IPS-15b (cell line): Measurements from ENCODE around the gene WDR47.

ENCODE experiments used
- H3K27me3 ChIP-seq: one replicate; pipeline ENCODE4 v1.6.1; 2013; ENCODE audit warnings: low read length; ENCODE audit not compliant: control insufficient read depth, insufficient read depth
- H3K36me3 ChIP-seq: one replicate; pipeline ENCODE4 v1.6.1; 2013; ENCODE audit warnings: low read length; ENCODE audit not compliant: control insufficient read depth, insufficient read depth
- H3K4me1 ChIP-seq: one replicate; pipeline ENCODE4 v1.6.1; 2013; ENCODE audit warnings: mild to moderate bottlenecking, low read length; ENCODE audit not compliant: control insufficient read depth, insufficient read depth
- H3K4me3 ChIP-seq: one replicate; pipeline ENCODE4 v1.5.1; 2013; ENCODE audit warnings: low read depth, low read length
- H3K9ac ChIP-seq: one replicate; pipeline ENCODE4 v1.6.1; 2013; ENCODE audit warnings: low read depth, mild to moderate bottlenecking, low read length
- H3K9me3 ChIP-seq: one replicate; pipeline ENCODE4 v1.6.1; 2013; ENCODE audit warnings: mild to moderate bottlenecking, low read length; ENCODE audit not compliant: control insufficient read depth, insufficient read depth

WDR47 gene

DNA sequence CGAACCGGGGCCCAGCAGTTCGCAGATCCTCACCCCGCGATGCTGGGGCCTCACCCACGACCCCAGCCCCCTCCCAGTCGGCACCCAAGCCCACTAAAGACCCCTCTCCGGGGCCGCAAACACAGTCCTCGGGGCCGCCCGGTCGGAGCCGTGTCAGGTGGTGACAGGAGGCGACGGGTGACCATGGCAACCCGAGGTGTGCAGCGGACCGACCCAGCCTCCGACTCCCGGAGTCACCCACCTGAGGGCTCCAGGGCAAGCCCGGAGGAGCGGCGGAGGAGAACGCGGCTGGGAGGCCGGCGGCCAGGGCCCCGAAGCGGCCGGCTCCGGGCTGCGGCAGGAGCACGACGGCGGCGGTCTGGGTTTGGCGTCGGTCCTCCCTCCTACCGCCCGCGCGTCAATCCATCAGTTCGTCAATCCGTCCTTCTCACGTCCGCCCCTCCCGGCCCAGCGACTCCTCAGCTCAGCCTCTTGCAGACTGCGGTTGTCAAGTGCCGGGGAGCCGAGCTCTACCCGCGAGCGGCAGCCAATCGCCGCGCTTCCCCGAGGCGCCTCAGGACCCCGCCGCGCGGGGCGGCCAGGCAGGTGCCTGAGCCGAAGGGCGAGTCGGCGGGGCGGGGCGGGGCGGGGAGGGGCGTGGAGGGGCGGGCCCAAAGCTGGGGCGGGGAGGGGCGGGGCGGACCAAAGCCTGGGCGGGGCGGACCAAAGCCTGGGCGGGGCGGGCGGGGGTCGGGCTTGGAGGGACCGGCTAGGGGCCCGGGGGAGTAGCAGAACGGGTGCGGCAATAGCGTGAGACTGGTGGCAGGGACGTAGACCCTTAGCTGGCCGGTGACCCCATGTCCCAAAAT is at the start of gene WDR47:
TSS of gene WDR47 (minus strand) at position 482 of the 848 bp plus-strand sequence. CDS start 18,590 bp downstream, outside the sequence.
- no peaks in the 10 kb centered on the region for H3K27me3 ChIP-seq
- peaks cover 4% of the 10 kb centered on the region for H3K4me1 ChIP-seq
- peak within 1 kb of the TSS; percentile 81 for H3K4me3 ChIP-seq
- no peak within 1 kb of the TSS for H3K9ac ChIP-seq
- H3K36me3 ChIP-seq = no peaks in the 10 kb centered on the region
- no peaks in the 10 kb centered on the region for H3K9me3 ChIP-seq

GRCh38 chr1:109091078-109091838 is 49.4 kb upstream of the WDR47 start:
- Histone ChIP-seq H3K9me3 (no peaks in the 10 kb centered on the region), H3K4me3 (peak overlapping the region; percentile 77)

GRCh38 chr1:109090196-109091077 is 48.5 kb upstream of the WDR47 start, which contains the start of gene TMEM167B:
TSS of gene TMEM167B (plus strand) at chr1:109090764. CDS start at chr1:109090873, 109 bp downstream.
- Histone ChIP-seq H3K27me3 (no peaks in the 10 kb centered on the region), H3K9me3 (no peaks in the 10 kb centered on the region), H3K36me3 (peaks cover 4% of the 10 kb centered on the region), H3K4me1 (peaks cover 5% of the 10 kb centered on the region), H3K9ac (peak within 1 kb of the TSS; percentile 92), H3K4me3 (peak within 1 kb of the TSS; percentile 77)

More at GRCh38 chr1:109091078-109091838, 49.4 kb upstream of the WDR47 start:
- Histone ChIP-seq H3K36me3 (peaks cover 4% of the 10 kb centered on the region), H3K4me1 (peaks cover 5% of the 10 kb centered on the region), H3K9ac (peak overlapping the region; percentile 92), H3K27me3 (no peaks in the 10 kb centered on the region)

DNA sequence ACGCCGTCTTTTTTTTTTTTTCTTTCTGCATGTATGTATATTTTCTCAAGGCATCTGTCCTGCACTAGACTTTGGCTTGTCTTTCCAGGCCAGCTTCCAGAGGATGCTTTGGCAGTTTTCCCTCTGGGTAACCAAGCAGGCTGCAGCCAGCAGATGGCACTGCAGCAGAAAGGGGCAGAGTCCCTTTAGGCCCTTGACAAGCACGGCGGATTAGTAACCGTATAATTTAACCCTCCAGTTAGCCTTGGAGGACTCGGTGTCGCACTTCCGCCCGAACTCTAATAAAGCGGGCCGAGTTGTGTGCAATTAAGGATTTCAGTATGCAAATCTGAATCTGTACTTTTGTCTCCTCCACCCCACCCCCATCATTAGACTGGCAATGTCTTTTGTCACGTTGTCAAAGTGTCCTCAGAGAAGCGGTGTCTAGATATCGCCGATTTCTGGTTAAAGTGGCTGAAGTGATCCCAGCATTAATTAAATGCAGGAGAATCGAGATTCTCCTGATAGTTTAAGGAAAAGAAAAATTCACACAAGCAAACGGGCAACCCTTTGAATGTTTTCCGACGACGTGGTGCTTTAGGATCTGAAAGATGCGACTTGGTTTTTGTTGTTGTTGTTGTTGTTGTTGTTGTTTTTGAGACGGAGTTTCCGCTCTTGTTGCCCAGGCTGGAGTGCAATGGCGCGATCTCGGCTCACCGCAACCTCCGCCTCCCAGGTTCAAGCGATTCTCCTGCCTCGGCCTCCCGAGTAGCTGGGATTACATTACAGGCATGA is 47.5 kb upstream of the WDR47 start:
- Histone ChIP-seq H3K4me1 (peaks cover 5% of the 10 kb centered on the region), H3K9me3 (no peaks in the 10 kb centered on the region), H3K9ac (no peak overlapping the region), H3K36me3 (peaks cover 4% of the 10 kb centered on the region), H3K4me3 (peak overlapping the region; percentile 77), H3K27me3 (no peaks in the 10 kb centered on the region)

DNA sequence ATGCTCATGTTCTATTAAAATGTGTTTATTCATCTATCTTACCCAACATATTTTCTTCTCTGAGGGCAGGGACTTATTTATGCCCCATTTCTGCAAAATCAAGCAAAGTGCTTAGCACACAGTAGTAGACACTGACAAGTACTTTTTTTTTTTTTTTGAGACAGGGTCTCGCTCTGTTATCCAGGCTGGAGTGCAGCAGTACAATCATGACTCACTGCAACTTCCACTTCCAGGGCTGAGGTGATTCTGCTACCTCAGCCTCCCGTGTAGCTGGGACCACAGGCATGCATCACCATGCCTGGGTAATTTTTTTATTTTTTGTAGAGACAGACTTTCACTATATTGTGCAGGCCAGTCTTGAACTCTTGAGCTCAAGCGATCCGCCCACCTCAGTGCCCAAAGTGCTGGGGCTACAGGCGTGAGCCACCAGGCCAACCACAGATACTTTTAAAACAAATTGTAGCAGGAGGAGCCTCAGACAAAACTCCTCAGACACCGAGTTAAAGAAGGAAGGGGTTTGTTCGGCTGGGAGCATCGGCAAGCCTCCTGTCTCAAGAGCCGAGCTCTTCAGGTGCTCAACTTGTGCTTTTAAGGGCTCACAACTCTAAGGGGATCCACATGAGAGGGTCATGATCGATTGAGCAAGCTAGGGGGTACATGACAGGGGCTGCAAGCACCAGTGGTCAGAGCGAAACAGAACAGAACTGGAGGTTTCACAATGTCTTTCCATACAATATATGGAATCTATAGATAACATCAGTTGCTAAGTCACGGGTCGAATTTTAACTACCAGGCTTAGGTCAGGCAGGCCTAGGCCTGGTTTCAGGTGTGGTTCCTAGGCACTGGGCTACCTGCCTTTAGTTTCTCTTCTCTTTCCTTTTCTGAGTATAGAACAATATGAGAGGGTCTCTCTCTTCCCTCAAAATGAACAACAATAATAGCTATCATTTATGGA is 42.9 kb upstream of the WDR47 start:
- Histone ChIP-seq H3K36me3 (no peaks in the 10 kb centered on the region), H3K27me3 (no peaks in the 10 kb centered on the region), H3K4me1 (peaks cover 8% of the 10 kb centered on the region), H3K9me3 (no peaks in the 10 kb centered on the region), H3K9ac (no peak overlapping the region), H3K4me3 (no peak overlapping the region)

GRCh38 chr1:109083923-109084322 is 42.0 kb upstream of the WDR47 start:
- Histone ChIP-seq H3K4me3 (no peak overlapping the region), H3K4me1 (peaks cover 8% of the 10 kb centered on the region), H3K27me3 (no peaks in the 10 kb centered on the region), H3K36me3 (no peaks in the 10 kb centered on the region), H3K9ac (no peak overlapping the region), H3K9me3 (no peaks in the 10 kb centered on the region)

DNA sequence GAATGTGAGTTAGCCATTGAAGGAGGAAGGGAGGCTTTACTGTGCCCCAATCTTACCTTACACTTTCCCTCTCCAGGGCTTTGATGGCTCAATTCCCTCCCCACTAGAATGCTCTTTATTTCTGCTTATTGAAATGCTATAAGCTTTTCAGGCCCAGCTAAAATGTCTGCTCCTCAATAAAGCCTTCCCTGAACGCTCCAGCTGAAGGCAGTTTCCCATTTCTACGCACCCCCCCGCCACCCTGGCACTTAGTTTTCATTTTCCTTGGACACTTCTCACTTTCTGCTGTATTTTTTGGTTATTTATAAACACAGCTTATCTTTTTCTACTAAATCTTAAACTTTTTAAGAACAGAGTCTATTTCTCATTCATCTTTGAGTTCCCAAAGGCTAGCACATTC is 41.6 kb upstream of the WDR47 start:
- Histone ChIP-seq H3K9ac (no peak overlapping the region), H3K9me3 (no peaks in the 10 kb centered on the region), H3K4me1 (peaks cover 8% of the 10 kb centered on the region), H3K4me3 (no peak overlapping the region), H3K27me3 (no peaks in the 10 kb centered on the region), H3K36me3 (no peaks in the 10 kb centered on the region)

DNA sequence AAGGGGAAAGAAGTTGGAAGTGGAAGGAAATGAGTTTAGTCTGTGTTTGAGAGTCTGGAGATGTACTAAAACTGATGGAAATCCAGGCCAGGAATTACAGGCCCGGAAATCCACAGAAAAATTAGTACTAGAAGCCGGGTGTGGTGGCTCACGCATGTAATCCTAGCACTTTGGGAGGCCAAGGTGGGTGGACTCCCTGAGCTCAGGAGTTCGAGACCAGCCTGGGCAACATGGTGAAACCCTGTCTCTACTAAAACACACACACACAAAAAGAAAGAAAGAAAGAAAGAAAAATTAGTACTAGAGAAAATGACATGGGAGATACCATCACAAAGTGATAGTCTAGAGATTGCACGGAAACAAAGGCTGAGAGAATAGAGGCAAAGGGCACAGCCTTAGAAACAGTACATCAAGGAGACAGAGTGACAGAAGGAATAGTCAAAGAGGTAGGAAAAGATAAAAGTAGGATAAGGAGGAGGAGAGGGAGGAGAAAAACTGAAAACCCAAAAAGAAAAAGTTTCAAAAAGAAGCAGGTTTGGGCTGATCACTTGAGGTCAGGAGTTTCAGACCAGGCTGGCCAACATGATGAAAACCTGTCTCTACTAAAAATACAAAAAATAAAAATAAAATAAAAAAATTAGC is 38.7 kb upstream of the WDR47 start:
- Histone ChIP-seq H3K4me1 (peaks cover 8% of the 10 kb centered on the region), H3K27me3 (no peaks in the 10 kb centered on the region), H3K9me3 (no peaks in the 10 kb centered on the region), H3K36me3 (no peaks in the 10 kb centered on the region), H3K9ac (no peak overlapping the region), H3K4me3 (no peak overlapping the region)

DNA sequence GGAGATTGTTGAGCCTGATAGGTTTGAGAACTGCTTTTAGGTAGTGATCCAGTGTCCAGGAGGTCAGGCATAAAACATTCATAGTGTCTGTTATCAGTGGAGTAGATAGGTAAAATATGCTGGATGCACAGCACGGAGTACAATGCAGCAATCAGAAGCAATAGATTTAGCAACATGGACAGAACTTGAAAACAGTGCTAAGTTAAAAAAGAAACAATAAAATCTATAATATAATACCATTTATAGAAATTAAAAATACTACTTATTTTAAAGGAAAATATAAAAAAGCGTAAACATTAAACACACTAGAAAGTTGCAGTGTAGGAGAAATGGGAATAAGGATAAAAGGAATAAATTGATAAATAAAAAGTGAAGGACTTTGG is 37.3 kb upstream of the WDR47 start:
- Histone ChIP-seq H3K4me1 (peaks cover 8% of the 10 kb centered on the region), H3K36me3 (no peaks in the 10 kb centered on the region), H3K4me3 (no peak overlapping the region), H3K9me3 (no peaks in the 10 kb centered on the region), H3K9ac (no peak overlapping the region), H3K27me3 (no peaks in the 10 kb centered on the region)

GRCh38 chr1:109078317-109078716 is 36.4 kb upstream of the WDR47 start:
- peaks cover 7% of the 10 kb centered on the region for H3K4me1 ChIP-seq
- H3K9me3 ChIP-seq = no peaks in the 10 kb centered on the region
- H3K27me3 ChIP-seq = no peaks in the 10 kb centered on the region
- no peaks in the 10 kb centered on the region for H3K36me3 ChIP-seq
- H3K4me3 ChIP-seq = no peak overlapping the region
- H3K9ac ChIP-seq = no peak overlapping the region
